H1 (cell line): ENCODE measurements around the gene KDM4E. TPM values are rescaled to one million over a fixed set of nuclear protein-coding genes. Genes with fewer than 3 reads are reported as not detected.

Experiments
- BCL11A ChIP-seq, 2 experiments: IDR thresholded peaks; one replicate each; pipeline ENCODE4 v1.6.1; 2011; ENCODE audit warnings: low read depth in 2 of 2, low read length in 2 of 2, mild to moderate bottlenecking in 2 of 2
- CBX8 ChIP-seq: fragments of 300-800, 300-1000 bp; sonication (generic); IDR thresholded peaks from 2 replicates; pipeline ENCODE4 v1.7.1; 2016; ENCODE audit warnings: low read depth, low read length, borderline replicate concordance
- CREB1 ChIP-seq: IDR thresholded peaks from 2 replicates; pipeline ENCODE4 v1.6.1; 2012; ENCODE audit warnings: inconsistent platforms
- KDM1A ChIP-seq: fragments of 200-600, 300-600 bp; sonication (generic); IDR thresholded peaks from 2 replicates; pipeline ENCODE4 v1.7.1; 2016; ENCODE audit warnings: mild to moderate bottlenecking, low read length, borderline replicate concordance
- KDM4A ChIP-seq: IDR thresholded peaks from one replicate; pipeline ENCODE4 v1.7.1; 2012; ENCODE audit warnings: low read depth, mild to moderate bottlenecking, moderate library complexity, low read length, inconsistent platforms; ENCODE audit not compliant: severe bottlenecking
- KDM5A ChIP-seq: fragments of 200-600 bp; IDR thresholded peaks from 2 replicates; pipeline ENCODE4 v1.7.1; 2012; ENCODE audit warnings: mild to moderate bottlenecking, low read length, inconsistent platforms, mixed read lengths
- MAX ChIP-seq: IDR thresholded peaks from 2 replicates; pipeline ENCODE4 v1.6.1; 2012; ENCODE audit warnings: inconsistent platforms
- SP1 ChIP-seq: IDR thresholded peaks from 2 replicates; pipeline ENCODE4 v1.6.1; 2011; ENCODE audit warnings: low read depth, low read length
- TBP ChIP-seq: IDR thresholded peaks from 2 replicates; pipeline ENCODE4 v1.6.1; 2011; ENCODE audit warnings: low read depth, low read length, improper control_type of control experiment
- polyA plus RNA-seq, 7 experiments: library from polyadenylated mRNA; depleted of rRNA in 3 of 7; stranded (reverse) in 5 of 7; unstranded in 2 of 7; fragments of >200 nt in 5 of 7; fragments of 200-250 nt in 2 of 7; gene quantifications; 1 replicate in 5 of 7; 2 replicates in 1 of 7; 4 replicates in 1 of 7; pipeline versions ENCODE4 v1.2.1 to v1.2.3, GENCODE V29; 2011 to 2013; ENCODE audit warnings: missing spikeins in 2 of 7, mixed read lengths in 2 of 7
- total RNA-seq: library from RNA; stranded (reverse); fragmentation: NEBNext Ultra II Directional; extraction: Animal tissue kit (Norgen Biotek cat#: 25700); gene quantifications from 2 replicates; pipeline ENCODE4 v1.2.1, GENCODE V29; 2021

KDM4E gene
- total and polyA plus RNA-seq, 2 of the 8 experiments (the other 6 are each of a cell fraction or from before 2014, with no cell fraction given), result not detected

GRCh38 chr11:95067039-95067840, 42.2 kb downstream of the KDM4E start (continued):
- TF ChIP-seq KDM5A (no peak), CREB1 (0 out of 2 replicates have a peak, but pooled peaks have one; percentile 9), KDM4A (peak; percentile 93), KDM1A (no peak), SP1 (no peak), BCL11A (IDR thresholded peaks at IDR 0.05; ENCODE audit: low read depth in 2 of 2, low read length in 2 of 2) (no peak), CBX8 (no peak), MAX (peak; percentile 79; the same call in 1 of the 2 replicates), TBP (no peak; the same call in 1 of the 2 replicates)
